Activated naive CD4-positive, alpha-beta T cell treated with anti-CD3 and anti-CD28 coated beads, Interleukin-2, amount 10 ng/mL, durations not matched to agents 7 days and 5 days (primary cell): Measurements from ENCODE around the gene ZDHHC14.
A peak's percentile ranks its signal among the peaks of the same experiment; 100 is the strongest.

ENCODE experiments used
- CTCF ChIA-PET: fragments of 350-600 bp; sonication (Branson Sonifier 250); formaldehyde crosslinking; loops from one replicate; lab custom pipeline; 2021; ENCODE audit warnings: antibody characterized with exemption; lab: Charles Lee
- DNase-seq: peaks from one replicate; pipeline ENCODE4 v3.0.0-alpha.2; 2020
- H3K27ac Mint-ChIP-seq: one replicate; pipeline ENCODE4 v1.8.0; 2021; ENCODE audit warnings: mild to moderate bottlenecking, moderate library complexity, mixed read lengths
- H3K27me3 Mint-ChIP-seq: one replicate; pipeline ENCODE4 v1.8.0; 2021; ENCODE audit warnings: mild to moderate bottlenecking, mixed read lengths
- H3K36me3 Mint-ChIP-seq: one replicate; pipeline ENCODE4 v1.8.0; 2021; ENCODE audit warnings: mixed read lengths
- H3K4me1 Mint-ChIP-seq: one replicate; pipeline ENCODE4 v1.8.0; 2021; ENCODE audit warnings: mixed read lengths
- H3K4me3 Mint-ChIP-seq: one replicate; pipeline ENCODE4 v1.8.0; 2021; ENCODE audit warnings: mild to moderate bottlenecking, moderate library complexity, mixed read lengths
- H3K9me3 Mint-ChIP-seq: one replicate; pipeline ENCODE4 v1.8.0; 2021; ENCODE audit warnings: mixed read lengths

ZDHHC14 gene

GRCh38 chr6:157481189-157481864 is 100.3 kb downstream of the ZDHHC14 start:
- no peak overlapping the region for H3K27ac Mint-ChIP-seq
- no peak overlapping the region for H3K4me3 Mint-ChIP-seq

GRCh38 chr6:157481865-157482249 is 100.9 kb downstream of the ZDHHC14 start:
- CTCF ChIA-PET = interaction anchor here (0.7 kb wide), 1 partner anchor 165 kb away, joined by 3 read pairs; no protein-coding TSS in a partner anchor
- DNase-seq = no peak
- H3K9me3 Mint-ChIP-seq = no peaks in the 10 kb centered on the region
- no peaks in the 10 kb centered on the region for H3K36me3 Mint-ChIP-seq
- H3K27ac Mint-ChIP-seq = no peak overlapping the region
- H3K4me3 Mint-ChIP-seq = no peak overlapping the region
- H3K27me3 Mint-ChIP-seq = peaks cover 4% of the 10 kb centered on the region
- H3K4me1 Mint-ChIP-seq = peaks cover 16% of the 10 kb centered on the region

More at GRCh38 chr6:157481189-157481864, 100.3 kb downstream of the ZDHHC14 start:
- peaks cover 11% of the 10 kb centered on the region for H3K4me1 Mint-ChIP-seq
- no peaks in the 10 kb centered on the region for H3K9me3 Mint-ChIP-seq
- no peak for DNase-seq
- peaks cover 2% of the 10 kb centered on the region for H3K36me3 Mint-ChIP-seq
- CTCF ChIA-PET = interaction anchor here (0.7 kb wide), 1 partner anchor 165 kb away, joined by 3 read pairs; no protein-coding TSS in a partner anchor
- H3K27me3 Mint-ChIP-seq = peaks cover 4% of the 10 kb centered on the region

GRCh38 chr6:157483770-157484169 is 102.8 kb downstream of the ZDHHC14 start:
- no peak overlapping the region for H3K4me3 Mint-ChIP-seq
- no peaks in the 10 kb centered on the region for H3K9me3 Mint-ChIP-seq
- H3K4me1 Mint-ChIP-seq = peaks cover 28% of the 10 kb centered on the region
- H3K27ac Mint-ChIP-seq = no peak overlapping the region
- H3K36me3 Mint-ChIP-seq = no peaks in the 10 kb centered on the region
- CTCF ChIA-PET = no interaction called here
- H3K27me3 Mint-ChIP-seq = peaks cover 12% of the 10 kb centered on the region
- no peak for DNase-seq

GRCh38 chr6:157484181-157484580 is 103.2 kb downstream of the ZDHHC14 start:
- DNase-seq = no peak
- Mint-ChIP-seq H3K36me3 (no peaks in the 10 kb centered on the region), H3K4me1 (peaks cover 31% of the 10 kb centered on the region), H3K9me3 (no peaks in the 10 kb centered on the region), H3K27me3 (peaks cover 14% of the 10 kb centered on the region), H3K4me3 (no peak overlapping the region), H3K27ac (no peak overlapping the region)
- CTCF ChIA-PET = no interaction called here

GRCh38 chr6:157486572-157486971 is 105.6 kb downstream of the ZDHHC14 start:
- H3K36me3 Mint-ChIP-seq = no peaks in the 10 kb centered on the region
- peaks cover 22% of the 10 kb centered on the region for H3K27me3 Mint-ChIP-seq
- no peak overlapping the region for H3K4me3 Mint-ChIP-seq
- H3K27ac Mint-ChIP-seq = peak overlapping the region; percentile 16
- no peaks in the 10 kb centered on the region for H3K9me3 Mint-ChIP-seq
- peaks cover 35% of the 10 kb centered on the region for H3K4me1 Mint-ChIP-seq
- DNase-seq = peak; percentile 59
- CTCF ChIA-PET = interaction anchor here (0.6 to 1.2 kb wide), 3 partner anchors 8 to 42 kb away, joined by 3 read pairs; no protein-coding TSS in a partner anchor

GRCh38 chr6:157487110-157487773 is 106.3 kb downstream of the ZDHHC14 start:
- Mint-ChIP-seq H3K27ac (no peak overlapping the region), H3K9me3 (no peaks in the 10 kb centered on the region), H3K4me3 (no peak overlapping the region), H3K36me3 (no peaks in the 10 kb centered on the region), H3K4me1 (peaks cover 35% of the 10 kb centered on the region), H3K27me3 (peaks cover 22% of the 10 kb centered on the region)
- CTCF ChIA-PET = interaction anchor here (0.6 to 1.2 kb wide), 3 partner anchors 7 to 43 kb away, joined by 3 read pairs; no protein-coding TSS in a partner anchor
- no peak for DNase-seq

GRCh38 chr6:157488058-157488457 is 107.1 kb downstream of the ZDHHC14 start:
- H3K27ac Mint-ChIP-seq = no peak overlapping the region
- no peaks in the 10 kb centered on the region for H3K36me3 Mint-ChIP-seq
- CTCF ChIA-PET = no interaction called here
- H3K4me1 Mint-ChIP-seq = peaks cover 35% of the 10 kb centered on the region
- peaks cover 28% of the 10 kb centered on the region for H3K27me3 Mint-ChIP-seq
- no peak overlapping the region for H3K4me3 Mint-ChIP-seq
- H3K9me3 Mint-ChIP-seq = no peaks in the 10 kb centered on the region
- DNase-seq = no peak

GRCh38 chr6:157488716-157489118 is 107.7 kb downstream of the ZDHHC14 start:
- Mint-ChIP-seq H3K36me3 (no peaks in the 10 kb centered on the region), H3K9me3 (no peaks in the 10 kb centered on the region), H3K4me3 (no peak overlapping the region), H3K4me1 (peaks cover 35% of the 10 kb centered on the region), H3K27me3 (peaks cover 30% of the 10 kb centered on the region), H3K27ac (no peak overlapping the region)
- CTCF ChIA-PET = no interaction called here
- DNase-seq = no peak

GRCh38 chr6:157490611-157491269 is 109.8 kb downstream of the ZDHHC14 start:
- peaks cover 34% of the 10 kb centered on the region for H3K4me1 Mint-ChIP-seq

GRCh38 chr6:157491571-157492232 is 110.7 kb downstream of the ZDHHC14 start:
- H3K4me3 Mint-ChIP-seq = no peak overlapping the region
- no peak overlapping the region for H3K27ac Mint-ChIP-seq
- peaks cover 24% of the 10 kb centered on the region for H3K4me1 Mint-ChIP-seq
- CTCF ChIA-PET = interaction anchor here (1.2 kb wide), 1 partner anchor 37 kb away, joined by 3 read pairs; no protein-coding TSS in a partner anchor
- no peak for DNase-seq
- H3K36me3 Mint-ChIP-seq = peaks cover 3% of the 10 kb centered on the region
- peaks cover 34% of the 10 kb centered on the region for H3K27me3 Mint-ChIP-seq
- peaks cover 2% of the 10 kb centered on the region for H3K9me3 Mint-ChIP-seq

More at GRCh38 chr6:157490611-157491269, 109.8 kb downstream of the ZDHHC14 start:
- CTCF ChIA-PET = interaction anchor here (1.2 kb wide), 1 partner anchor 38 kb away, joined by 3 read pairs; no protein-coding TSS in a partner anchor
- Mint-ChIP-seq H3K27me3 (peaks cover 34% of the 10 kb centered on the region), H3K27ac (no peak overlapping the region), H3K36me3 (peaks cover 3% of the 10 kb centered on the region), H3K9me3 (peaks cover 2% of the 10 kb centered on the region), H3K4me3 (no peak overlapping the region)
- no peak for DNase-seq

GRCh38 chr6:157492249-157492648 is 111.3 kb downstream of the ZDHHC14 start:
- no peak overlapping the region for H3K4me3 Mint-ChIP-seq
- no peak overlapping the region for H3K27ac Mint-ChIP-seq
- H3K4me1 Mint-ChIP-seq = peaks cover 22% of the 10 kb centered on the region

GRCh38 chr6:157492741-157493140 is 111.8 kb downstream of the ZDHHC14 start:
- Mint-ChIP-seq H3K36me3 (peaks cover 3% of the 10 kb centered on the region), H3K4me3 (no peak overlapping the region), H3K27me3 (peaks cover 34% of the 10 kb centered on the region), H3K9me3 (peaks cover 7% of the 10 kb centered on the region), H3K4me1 (peaks cover 19% of the 10 kb centered on the region), H3K27ac (no peak overlapping the region)
- no peak for DNase-seq
- CTCF ChIA-PET = no interaction called here

More at GRCh38 chr6:157492249-157492648, 111.3 kb downstream of the ZDHHC14 start:
- H3K27me3 Mint-ChIP-seq = peaks cover 34% of the 10 kb centered on the region
- H3K9me3 Mint-ChIP-seq = peaks cover 4% of the 10 kb centered on the region
- H3K36me3 Mint-ChIP-seq = peaks cover 3% of the 10 kb centered on the region
- CTCF ChIA-PET = no interaction called here
- DNase-seq = no peak

GRCh38 chr6:157493173-157493572 is 112.2 kb downstream of the ZDHHC14 start:
- Mint-ChIP-seq H3K4me1 (peaks cover 17% of the 10 kb centered on the region), H3K4me3 (no peak overlapping the region), H3K36me3 (peaks cover 3% of the 10 kb centered on the region), H3K27ac (no peak overlapping the region), H3K27me3 (peaks cover 31% of the 10 kb centered on the region), H3K9me3 (peaks cover 7% of the 10 kb centered on the region)
- DNase-seq = no peak
- CTCF ChIA-PET = no interaction called here

- no peak overlapping the region for H3K4me3 Mint-ChIP-seq
- CTCF ChIA-PET = no interaction called here
- peaks cover 16% of the 10 kb centered on the region for H3K4me1 Mint-ChIP-seq
Observed at GRCh38 chr6:157493576-157493975, 112.6 kb downstream of the ZDHHC14 start.

More at GRCh38 chr6:157493576-157493975, 112.6 kb downstream of the ZDHHC14 start:
- Mint-ChIP-seq H3K36me3 (peaks cover 3% of the 10 kb centered on the region), H3K9me3 (peaks cover 7% of the 10 kb centered on the region), H3K27ac (no peak overlapping the region), H3K27me3 (peaks cover 28% of the 10 kb centered on the region)
- DNase-seq = no peak
